GM18870 (cell line): ENCODE measurements around the gene SLC29A3.
A peak's percentile ranks its signal among the peaks of the same experiment; 100 is the strongest.

Source experiments
- ATAC-seq: cut with Tn5 transposase; IDR thresholded peaks from one replicate; pipeline ENCODE4 v1.9.1; 2021; ENCODE audit warnings: moderate library complexity; ENCODE audit not compliant: unreplicated experiment

Gene SLC29A3

GRCh38 chr10:71366690-71367089 is 47.6 kb downstream of the SLC29A3 start:
- no peak for ATAC-seq

DNA sequence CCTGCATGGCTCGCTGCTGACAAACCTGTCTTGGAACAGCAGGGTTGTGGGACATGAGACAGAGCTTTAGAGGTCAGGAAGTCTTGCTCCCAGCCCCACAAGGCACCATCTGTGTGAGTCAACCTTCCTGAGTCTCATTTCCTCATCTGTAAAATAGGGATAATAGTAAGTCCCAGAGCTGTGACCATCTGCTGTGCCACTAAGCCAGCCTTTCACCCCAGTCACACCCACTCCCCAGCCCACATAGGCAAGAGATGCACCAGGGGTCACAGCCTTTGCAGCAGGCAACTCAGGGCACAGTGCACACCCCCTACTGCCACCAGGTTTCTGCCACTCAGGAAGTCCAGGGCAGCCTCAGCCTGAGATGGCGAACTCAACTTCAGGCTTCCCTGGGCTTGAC is 48.2 kb downstream of the SLC29A3 start:
- ATAC-seq = no peak

GRCh38 chr10:71368176-71368575 is 49.1 kb downstream of the SLC29A3 start:
- no peak for ATAC-seq

DNA sequence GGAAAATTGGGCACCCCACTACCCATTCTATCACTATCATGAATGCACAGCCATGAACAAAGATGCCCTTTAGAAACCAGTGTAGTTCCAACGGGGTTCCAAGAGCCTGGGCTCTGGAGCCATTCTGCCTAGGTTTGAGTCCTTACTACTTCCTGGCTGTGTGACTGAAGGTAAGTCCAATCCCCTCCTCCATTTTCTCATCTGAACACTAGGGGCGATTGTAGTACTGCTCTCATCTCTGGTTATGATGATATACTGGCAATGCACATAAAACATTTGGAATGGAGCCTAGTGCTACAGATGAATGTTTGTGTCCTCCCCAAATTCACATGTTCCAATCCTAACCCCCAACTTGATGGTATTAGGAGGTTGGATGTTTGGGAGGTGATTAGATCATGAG is 49.6 kb downstream of the SLC29A3 start:
- no peak for ATAC-seq

DNA sequence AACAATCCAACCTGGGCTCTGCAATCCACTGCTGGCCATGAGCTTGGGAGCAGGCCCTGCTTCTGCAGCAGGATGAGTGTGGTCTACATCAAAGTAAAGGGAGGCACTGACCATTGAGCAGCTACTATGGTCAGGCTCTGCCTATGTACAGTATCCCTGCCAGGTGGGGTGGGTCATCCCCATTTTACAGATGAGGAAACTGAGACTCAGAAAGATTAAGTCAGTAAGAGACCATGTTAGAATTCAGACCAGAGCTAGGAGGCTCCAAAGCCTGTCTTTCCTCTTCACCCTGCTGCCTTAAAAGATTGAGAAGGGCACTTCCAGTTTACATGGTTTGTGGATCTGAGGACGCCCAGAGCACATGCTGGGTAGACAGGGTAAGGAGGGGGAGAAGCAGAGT is 50.5 kb downstream of the SLC29A3 start:
- no peak for ATAC-seq

DNA sequence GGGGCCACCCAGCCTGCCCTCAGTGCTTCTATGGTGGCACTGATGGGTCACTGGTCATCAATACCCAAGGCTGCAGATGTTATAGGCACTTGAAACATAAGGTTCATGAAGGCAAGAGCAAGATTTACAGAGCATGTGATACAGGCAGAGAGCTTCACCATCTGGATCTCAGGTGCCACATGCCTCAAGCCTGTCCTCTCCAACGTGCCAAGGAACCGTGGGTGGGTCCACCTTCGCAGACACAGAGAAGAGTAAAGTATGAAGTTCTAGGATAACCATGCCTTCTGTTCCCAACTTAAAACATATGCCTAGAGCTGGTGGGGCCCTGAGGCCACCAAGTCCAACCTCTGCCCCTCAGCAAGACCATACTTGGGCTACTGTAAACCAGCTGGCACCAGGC is 51.0 kb downstream of the SLC29A3 start:
- ATAC-seq = no peak

DNA sequence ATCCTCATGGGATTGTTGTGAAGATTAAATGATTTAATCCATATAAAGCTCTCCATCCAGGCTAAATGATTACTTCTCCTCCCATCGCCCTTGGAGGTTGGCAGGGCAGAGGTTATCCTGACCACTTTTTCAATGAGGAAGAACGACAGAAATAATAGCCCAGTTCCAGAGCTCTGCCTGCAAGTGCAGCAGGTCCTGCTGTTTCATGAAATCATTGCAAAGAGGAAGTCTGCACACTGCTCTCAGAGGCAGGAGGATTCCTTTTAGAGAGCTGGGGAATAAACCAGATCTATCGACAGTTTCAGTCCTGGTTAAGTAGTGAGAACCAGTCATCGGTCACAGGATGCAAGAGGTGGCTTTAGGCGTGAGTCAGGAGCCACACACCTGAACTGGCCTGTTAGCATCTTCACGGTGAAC is 52.7 kb downstream of the SLC29A3 start:
- no peak for ATAC-seq

DNA sequence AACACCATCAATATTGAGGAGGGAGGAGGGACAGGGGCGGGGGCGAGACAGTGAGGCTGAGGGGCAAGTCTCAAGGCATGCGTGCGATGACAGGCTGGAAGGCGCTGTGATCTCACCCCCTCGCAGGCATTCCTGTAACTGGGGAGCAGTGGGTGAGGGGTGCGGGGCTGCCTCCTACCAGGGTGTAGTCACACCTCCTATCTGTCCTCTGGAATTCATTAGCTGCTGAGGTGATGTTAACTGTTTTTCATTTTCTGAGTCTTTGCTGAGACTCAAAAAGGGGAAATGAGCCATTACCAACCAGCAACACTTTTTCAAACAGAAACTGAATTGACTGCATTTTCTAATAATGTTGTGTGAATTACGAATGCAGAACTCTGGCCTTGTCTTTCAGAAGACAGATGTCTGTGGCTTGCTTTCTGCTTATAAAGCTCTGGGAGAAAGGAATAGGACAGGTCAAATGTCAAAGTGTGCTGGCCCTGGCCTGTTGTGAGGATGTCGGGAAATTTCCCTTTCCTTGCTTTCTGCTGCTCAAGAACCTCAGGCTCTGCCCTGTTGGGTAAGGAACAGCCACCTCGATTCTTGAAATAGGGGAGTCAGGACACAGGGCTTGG is 53.9 kb downstream of the SLC29A3 start:
- ATAC-seq = peak; percentile 37

DNA sequence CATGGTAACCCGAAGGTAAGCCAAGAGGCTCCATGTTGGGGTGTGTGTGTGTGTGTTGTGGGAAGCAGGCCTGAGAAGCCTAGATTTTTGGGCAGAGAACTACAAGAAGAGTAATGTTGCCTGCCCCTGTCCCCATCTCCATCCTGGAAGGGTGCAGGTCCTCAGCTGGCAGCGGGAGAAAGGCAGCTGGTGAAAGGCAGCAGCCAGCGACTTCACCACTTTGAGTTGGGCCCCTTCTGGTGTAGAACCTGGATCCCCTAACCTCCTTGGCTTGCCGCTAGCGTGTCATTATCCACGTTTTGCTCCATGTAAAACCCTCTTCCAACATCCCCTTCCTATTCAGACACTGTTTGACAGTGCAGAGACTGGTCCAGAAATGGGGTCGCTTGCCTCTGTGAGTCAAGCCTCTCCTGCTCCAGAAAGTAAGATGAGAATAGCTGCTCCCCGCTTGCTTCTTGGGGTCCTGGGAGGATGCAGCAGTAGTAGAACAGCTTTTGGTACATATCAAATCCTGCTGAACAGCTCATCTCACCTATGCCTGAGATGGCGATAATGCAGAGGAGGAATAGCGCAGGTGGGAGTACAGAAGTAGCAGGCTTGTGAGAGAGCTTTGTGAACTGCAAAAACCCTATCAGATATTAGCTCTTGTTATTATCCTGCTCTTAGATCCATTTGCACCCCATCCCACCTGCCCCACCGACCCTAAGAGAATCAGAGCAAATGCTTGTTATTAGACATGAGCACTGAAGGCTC is 55.6 kb downstream of the SLC29A3 start:
- ATAC-seq = no peak

DNA sequence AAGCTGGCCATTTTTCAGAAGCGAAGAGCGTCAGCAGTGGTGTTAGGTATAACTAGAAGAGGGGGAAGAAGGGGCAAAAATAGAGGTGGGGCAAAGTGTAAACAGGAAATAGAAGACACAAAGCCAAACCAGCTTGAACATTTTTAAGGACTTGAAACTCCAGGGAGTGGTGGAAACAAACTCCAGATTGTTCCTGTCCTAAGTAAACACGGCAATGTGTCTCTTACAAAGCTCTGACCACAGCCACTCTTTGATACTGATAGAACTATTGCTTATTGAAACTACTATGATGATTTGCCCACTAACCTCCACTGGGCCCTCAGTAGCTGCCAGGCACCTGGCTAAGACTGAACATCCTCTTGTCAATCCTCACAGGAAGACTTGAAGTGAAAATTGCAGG is 56.9 kb downstream of the SLC29A3 start:
- ATAC-seq = no peak

DNA sequence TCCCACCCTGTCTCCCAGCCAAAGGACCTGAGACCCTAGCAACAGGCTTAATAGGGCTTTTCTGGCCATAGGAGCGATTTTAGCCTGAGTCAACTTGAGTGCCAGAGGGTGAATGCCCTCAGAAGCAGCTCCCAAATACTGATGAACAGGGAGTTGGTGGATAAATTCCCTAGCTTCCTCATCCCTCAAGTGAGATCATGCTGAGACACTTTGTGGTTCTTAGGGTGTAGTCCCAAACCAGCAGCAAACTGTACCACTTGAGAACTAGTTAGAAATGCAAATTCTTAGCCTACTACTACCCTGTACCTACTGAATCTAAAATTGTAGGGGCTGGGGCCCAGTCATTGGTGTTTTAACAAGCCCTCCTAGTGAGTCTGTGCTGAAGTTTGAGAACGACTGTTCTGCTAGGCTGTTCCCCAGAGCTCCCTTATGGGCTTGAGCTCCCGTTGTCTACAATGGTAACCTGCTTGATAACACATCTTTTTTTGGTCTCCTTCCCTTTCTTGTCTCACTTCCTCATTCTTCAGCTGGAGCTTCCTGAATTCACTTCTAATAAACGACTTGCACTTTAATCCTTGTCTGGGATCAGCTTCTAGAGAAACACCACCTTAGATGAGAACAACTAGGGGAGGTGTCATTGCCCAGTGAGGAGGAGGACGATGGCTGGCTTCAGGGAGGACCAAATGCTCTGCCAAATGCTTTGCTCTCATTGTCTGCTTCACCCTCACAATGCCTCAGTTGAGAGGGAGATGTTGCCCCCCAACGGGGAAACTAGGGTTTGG is 59.5 kb downstream of the SLC29A3 start:
- no peak for ATAC-seq

GRCh38 chr10:71379118-71379766 is 60.2 kb downstream of the SLC29A3 start:
- no peak for ATAC-seq

GRCh38 chr10:71380841-71381240 is 61.8 kb downstream of the SLC29A3 start:
- no peak for ATAC-seq

- no peak for ATAC-seq
Observed at GRCh38 chr10:71381611-71382010, 62.6 kb downstream of the SLC29A3 start.

DNA sequence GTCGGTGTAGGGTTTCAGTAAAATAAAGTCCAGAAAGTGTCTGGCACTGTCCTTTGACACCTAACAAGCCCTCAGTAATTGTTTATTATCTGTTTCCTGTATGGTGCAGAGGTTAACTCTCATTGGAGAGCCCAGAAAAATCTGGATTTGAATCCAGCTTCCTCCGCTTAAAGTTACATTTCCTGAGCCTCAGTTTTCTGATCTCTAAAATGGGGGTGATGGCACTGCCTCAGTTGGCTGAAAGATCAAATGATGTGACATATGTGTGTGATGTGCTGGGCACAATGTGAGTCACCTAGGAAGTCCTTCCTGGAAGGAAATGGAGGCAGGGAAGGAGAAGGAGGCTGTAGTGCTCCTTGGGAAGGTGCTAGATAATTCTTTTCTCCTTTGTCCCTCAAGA is 63.0 kb downstream of the SLC29A3 start:
- ATAC-seq = no peak

DNA sequence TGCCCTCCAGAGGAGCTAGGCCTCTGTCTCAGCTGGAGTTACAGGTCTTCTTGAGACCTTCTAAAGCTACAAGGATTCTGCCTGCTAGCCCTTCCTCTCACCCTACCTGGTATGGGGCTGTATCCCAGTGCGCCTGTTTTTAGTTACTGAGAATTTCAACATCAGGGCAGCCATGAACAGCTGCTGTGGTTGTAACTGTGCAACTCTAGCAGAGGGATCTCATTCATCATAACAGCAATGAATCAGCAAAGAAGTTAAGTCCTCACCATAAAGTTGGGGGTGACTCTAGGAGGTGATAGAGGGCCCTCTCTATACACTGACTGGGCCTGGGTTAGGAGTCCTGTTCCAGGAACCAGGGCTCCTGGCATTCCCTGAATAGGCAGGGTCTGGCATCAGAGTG is 63.7 kb downstream of the SLC29A3 start:
- ATAC-seq = no peak

- ATAC-seq = no peak
Observed at GRCh38 chr10:71383972-71384687, 65.1 kb downstream of the SLC29A3 start.

DNA sequence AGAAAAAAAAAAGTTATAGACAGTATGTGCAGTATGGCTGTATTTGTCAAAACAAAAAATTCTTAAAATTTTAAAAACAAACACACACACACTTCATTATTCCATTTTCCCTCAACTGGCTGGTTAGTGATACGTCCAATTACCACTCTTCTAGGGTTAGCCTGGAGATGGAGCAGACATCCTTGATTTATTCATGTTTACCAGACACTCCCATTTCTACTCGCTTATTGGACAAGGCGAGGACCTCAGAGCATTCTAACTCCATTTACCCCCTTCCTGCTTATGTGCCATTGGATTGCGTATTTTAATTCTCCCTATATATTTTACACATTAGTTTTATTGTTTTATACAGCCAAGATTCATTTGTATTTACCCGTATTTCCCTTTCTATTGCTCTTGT is 69.1 kb downstream of the SLC29A3 start:
- no peak for ATAC-seq

GRCh38 chr10:71388583-71389310 is 69.7 kb downstream of the SLC29A3 start:
- ATAC-seq = no peak

GRCh38 chr10:71389768-71390460 is 70.9 kb downstream of the SLC29A3 start:
- no peak for ATAC-seq
